NCI-H69 (cell line): ENCODE measurements around the gene CHMP6.

Experiments
- DNase-seq: peaks from one replicate; lab custom pipeline; 2025; lab: John Stamatoyannopoulos, UW

CHMP6 gene

GRCh38 chr17:80992077-80992947, 671 bp downstream of the CHMP6 start:
- DNase-seq, result no peak

GRCh38 chr17:80992948-80993624, 1.4 kb downstream of the CHMP6 start:
- DNase-seq, result no peak

- DNase-seq, result no peak
Measured at GRCh38 chr17:80995131-80995530, 3.5 kb downstream of the CHMP6 start.

GRCh38 chr17:80996422-80997305, 5.0 kb downstream of the CHMP6 start:
- no peak for DNase-seq

- DNase-seq, result no peak
Measured at GRCh38 chr17:80997424-80998117, 5.9 kb downstream of the CHMP6 start.

- no peak for DNase-seq
Measured at GRCh38 chr17:80998118-80998747, 6.6 kb downstream of the CHMP6 start.

- DNase-seq, result no peak
Measured at GRCh38 chr17:80998748-80999535, 7.3 kb downstream of the CHMP6 start.

GRCh38 chr17:80999536-81000333, 8.1 kb downstream of the CHMP6 start:
- DNase-seq, result no peak

- DNase-seq, result no peak
Measured at GRCh38 chr17:81000334-81000630, 8.6 kb downstream of the CHMP6 start.

GRCh38 chr17:81000631-81001357, 9.2 kb downstream of the CHMP6 start:
- no peak for DNase-seq

GRCh38 chr17:81002013-81002384, 10.4 kb downstream of the CHMP6 start:
- no peak for DNase-seq

GRCh38 chr17:81002409-81003361, 11.0 kb downstream of the CHMP6 start:
- DNase-seq, result peak; percentile 92

- DNase-seq, result peak; percentile 75
Measured at GRCh38 chr17:81003711-81004475, 12.3 kb downstream of the CHMP6 start.

- DNase-seq, result no peak
Measured at GRCh38 chr17:81006891-81007290, 15.2 kb downstream of the CHMP6 start.

- DNase-seq, result no peak
Measured at GRCh38 chr17:81008140-81008539, 16.5 kb downstream of the CHMP6 start.

GRCh38 chr17:81009136-81009535, 17.5 kb downstream of the CHMP6 start:
- DNase-seq, result no peak

- DNase-seq, result no peak
Measured at GRCh38 chr17:81010935-81011334, 19.3 kb downstream of the CHMP6 start.
